Lower lobe of right lung (tissue), 2 donors: ENCODE measurements around the gene CRAT. TPM values are rescaled to one million over a fixed set of nuclear protein-coding genes. Genes with fewer than 3 reads are reported as not detected.

Experiments used
- ATAC-seq, 2 donors: fragments of 200-7000 bp; cut with Tn5 transposase; one replicate each; pipeline ENCODE4 v1.9.1; 2020 to 2022; ENCODE audit warnings: mild to moderate bottlenecking in 2 of 2, moderate library complexity in 2 of 2
- DNase-seq: peaks from one replicate; pipeline ENCODE4 v3.0.0-alpha.2; 2020
- H3K27ac ChIP-seq: fragments of 200-600 bp; one replicate; pipeline ENCODE4 v1.8.0; 2022
- H3K27me3 ChIP-seq: fragments of 200-600 bp; one replicate; pipeline ENCODE4 v1.8.0; 2022; ENCODE audit warnings: low read depth
- H3K36me3 ChIP-seq: fragments of 200-600 bp; one replicate; pipeline ENCODE4 v1.8.0; 2022; ENCODE audit warnings: mild to moderate bottlenecking
- H3K4me1 ChIP-seq: fragments of 200-600 bp; one replicate; pipeline ENCODE4 v1.8.0; 2022
- H3K4me3 ChIP-seq: fragments of 200-600 bp; one replicate; pipeline ENCODE4 v1.8.0; 2022; ENCODE audit warnings: mild to moderate bottlenecking
- H3K9me3 ChIP-seq: fragments of 200-600 bp; one replicate; pipeline ENCODE4 v1.8.0; 2022
- CTCF ChIP-seq: fragments of 200-600 bp; IDR thresholded peaks from one replicate; pipeline ENCODE4 v1.8.0; 2022; ENCODE audit warnings: antibody characterized with exemption, mild to moderate bottlenecking
- intact Hi-C: fragments of 100-400 bp; cut with DNase I; formaldehyde crosslinking; loops from one replicate; pipeline ENCODE4 v1.11.0; 2022
- long read RNA-seq: library from polyadenylated mRNA; unstranded; transcript quantifications from one replicate; pipeline ENCODE4 v2.0.0, GENCODE V29; 2021
- total RNA-seq: library from RNA; stranded (reverse); fragmentation: NEBNext Ultra II Directional; extraction: Animal tissue kit (Norgen Biotek cat#: 25700); gene quantifications from one replicate; pipeline ENCODE4 v1.2.1, GENCODE V29; 2021
- donor health status: DM: no; HTN: yes; CAD: no; lungs with severe emphysema.

CRAT gene
- 23.2 TPM for total RNA-seq
- long read RNA-seq, transcript CRAT-201 (14 exons, 2,763 nt), result major isoform, 15 of 44 reads
- long read RNA-seq, transcript CRAT-207 (15 exons, 2,253 nt), result minor isoform, 8 of 44 reads
- long read RNA-seq, partial matches to known transcripts, result 13 of 44 reads
- long read RNA-seq, other reads (novel, unspliced or antisense), result 7 of 44 reads

DNA sequence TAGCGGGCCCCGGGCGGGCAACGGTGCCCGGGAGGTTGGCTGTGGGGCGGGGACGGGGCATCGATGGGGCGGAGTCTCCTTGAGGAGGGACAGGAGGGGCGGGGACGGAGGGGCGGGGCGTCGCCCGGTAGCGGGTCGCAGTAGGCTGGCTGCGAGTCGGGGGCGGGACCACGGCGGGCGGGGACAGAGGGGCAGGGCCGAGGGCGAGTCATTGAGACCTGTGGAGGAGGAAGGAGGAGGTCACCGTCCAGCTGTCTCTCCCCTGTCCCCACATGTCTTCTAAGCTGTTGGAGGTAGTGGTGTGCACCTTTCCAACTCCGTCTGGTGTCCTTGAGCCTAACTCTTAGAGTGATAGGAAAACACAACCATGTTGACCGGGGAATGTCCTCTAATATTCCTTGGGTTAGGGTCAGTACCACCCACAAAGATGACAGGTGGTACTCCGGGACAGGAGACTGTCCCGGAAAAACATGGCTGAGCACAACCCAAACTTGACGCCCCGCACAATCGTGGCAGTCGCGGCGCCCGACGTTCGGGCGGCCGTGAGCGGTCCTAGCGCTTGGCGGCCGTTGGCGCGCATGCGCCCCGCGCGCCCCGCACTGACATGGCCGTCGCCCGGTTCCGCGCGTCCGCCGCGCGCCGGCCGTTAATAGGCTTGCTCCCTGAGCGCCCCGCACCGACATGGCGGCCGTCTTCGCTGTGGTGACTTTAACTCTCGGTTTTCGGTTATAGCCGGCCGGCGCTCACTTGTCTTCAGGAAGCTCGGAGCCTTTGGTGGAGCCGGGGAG lies at the start of gene CRAT, which contains the start of gene PTPA:
CRAT (minus strand) TSS at position 54 of the 788 bp plus-strand sequence. CDS start 284 bp downstream, outside the sequence.
PTPA (plus strand) TSS at position 676 of the 788 bp plus-strand sequence. CDS start 186 bp downstream, outside the sequence.
- Histone ChIP-seq H3K27me3 (no peaks in the 10 kb centered on the region), H3K27ac (peak within 1 kb of the TSS; percentile 93), H3K4me3 (peak within 1 kb of the TSS; percentile 73), H3K4me1 (peaks cover 39% of the 10 kb centered on the region), H3K9me3 (no peaks in the 10 kb centered on the region), H3K36me3 (peaks cover 14% of the 10 kb centered on the region)
- intact Hi-C loops, result no loop called here
- peak; percentile 95 for ATAC-seq
- peak; percentile 98 for DNase-seq
- TF ChIP-seq CTCF, result no peak

- Histone ChIP-seq H3K36me3 (peaks cover 13% of the 10 kb centered on the region), H3K9me3 (no peaks in the 10 kb centered on the region), H3K27ac (no peak overlapping the region), H3K27me3 (no peaks in the 10 kb centered on the region), H3K4me1 (no peaks in the 10 kb centered on the region), H3K4me3 (no peak overlapping the region)
- ATAC-seq (no peak), DNase-seq (no peak)
- intact Hi-C loops, result no loop called here
- TF ChIP-seq CTCF, result no peak
Observed at GRCh38 chr9:129156163-129156562, 45.6 kb upstream of the CRAT start.

DNA sequence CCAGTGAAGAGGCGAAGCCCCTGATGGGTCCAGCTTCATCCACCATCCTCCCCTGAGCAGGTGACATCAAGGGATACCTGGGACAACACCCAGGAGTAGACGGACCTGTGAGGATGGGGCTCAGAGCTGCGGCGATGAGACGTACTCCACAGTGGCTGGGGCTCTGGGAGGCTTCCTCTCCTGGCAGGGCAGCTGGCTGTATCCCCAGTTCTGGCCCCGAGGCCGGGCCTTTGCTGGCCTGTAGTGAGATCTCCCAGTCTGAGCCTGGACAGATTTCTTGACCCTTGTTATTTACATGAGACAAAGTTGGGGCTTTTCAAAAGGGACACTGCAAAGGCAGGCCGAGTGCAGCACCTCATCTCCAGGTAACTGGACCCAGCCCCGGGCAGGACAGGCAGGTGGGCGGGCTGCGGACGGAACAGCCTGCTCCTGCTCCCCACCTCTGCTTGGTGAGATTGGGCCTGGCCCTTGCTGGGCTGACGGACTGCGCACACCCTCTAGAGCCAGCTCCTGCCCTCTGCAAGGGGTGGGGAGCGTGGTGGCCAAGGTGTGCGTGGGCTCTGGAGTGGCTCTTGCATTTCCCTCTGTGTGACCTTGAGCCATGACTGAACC lies 44.4 kb upstream of the CRAT start:
- TF ChIP-seq CTCF, result no peak
- intact Hi-C loops, result no loop called here
- Histone ChIP-seq H3K4me1 (no peaks in the 10 kb centered on the region), H3K4me3 (no peak overlapping the region), H3K27ac (no peak overlapping the region), H3K9me3 (no peaks in the 10 kb centered on the region), H3K36me3 (peaks cover 21% of the 10 kb centered on the region), H3K27me3 (no peaks in the 10 kb centered on the region)
- ATAC-seq (peak in 1 of 2 donors; percentile 11), DNase-seq (no peak)

DNA sequence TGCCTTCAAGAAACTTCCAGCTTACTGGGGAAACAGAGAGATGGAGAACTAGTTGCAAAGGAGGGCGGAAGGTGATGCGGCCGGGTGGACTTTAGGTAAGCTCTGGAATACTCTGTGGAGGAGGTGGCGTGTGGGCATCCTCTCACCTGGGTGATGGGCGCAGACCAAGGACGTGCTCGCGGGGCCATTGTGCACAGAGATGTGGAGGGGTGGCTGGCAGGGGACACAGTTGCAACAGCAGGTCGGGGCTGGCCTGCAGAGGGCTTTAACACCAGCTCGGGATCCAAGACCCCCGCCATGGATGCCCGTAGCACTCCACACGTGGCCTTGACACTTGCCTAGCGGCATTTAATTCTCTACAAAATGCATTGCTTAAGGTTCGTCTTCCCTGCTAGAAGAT lies 40.9 kb upstream of the CRAT start:
- intact Hi-C loops, result no loop called here
- H3K4me3 ChIP-seq, result no peak overlapping the region
- no peak for DNase-seq
- H3K27me3 ChIP-seq, result no peaks in the 10 kb centered on the region
- peaks cover 14% of the 10 kb centered on the region for H3K4me1 ChIP-seq
- H3K27ac ChIP-seq, result no peak overlapping the region
- no peak for ATAC-seq
- H3K36me3 ChIP-seq, result peaks cover 50% of the 10 kb centered on the region
- H3K9me3 ChIP-seq, result no peaks in the 10 kb centered on the region
- no peak for TF ChIP-seq CTCF

GRCh38 chr9:129150672-129151211 lies 40.1 kb upstream of the CRAT start:
- Histone ChIP-seq H3K4me3 (no peak overlapping the region), H3K4me1 (peaks cover 22% of the 10 kb centered on the region), H3K9me3 (no peaks in the 10 kb centered on the region), H3K27me3 (no peaks in the 10 kb centered on the region), H3K36me3 (peaks cover 55% of the 10 kb centered on the region), H3K27ac (no peak overlapping the region)
- no peak for TF ChIP-seq CTCF
- DNase-seq (no peak), ATAC-seq (no peak)
- intact Hi-C loops, result no loop called here
